HG03575 (cell line): ENCODE data around the gene CROCC2.

Experiments used
- ATAC-seq: cut with Tn5 transposase; IDR thresholded peaks from one replicate; pipeline ENCODE4 v1.9.1; 2021; ENCODE audit not compliant: unreplicated experiment, insufficient number of reproducible peaks, low FRiP score; ENCODE audit errors: extremely low read depth

Gene CROCC2

DNA sequence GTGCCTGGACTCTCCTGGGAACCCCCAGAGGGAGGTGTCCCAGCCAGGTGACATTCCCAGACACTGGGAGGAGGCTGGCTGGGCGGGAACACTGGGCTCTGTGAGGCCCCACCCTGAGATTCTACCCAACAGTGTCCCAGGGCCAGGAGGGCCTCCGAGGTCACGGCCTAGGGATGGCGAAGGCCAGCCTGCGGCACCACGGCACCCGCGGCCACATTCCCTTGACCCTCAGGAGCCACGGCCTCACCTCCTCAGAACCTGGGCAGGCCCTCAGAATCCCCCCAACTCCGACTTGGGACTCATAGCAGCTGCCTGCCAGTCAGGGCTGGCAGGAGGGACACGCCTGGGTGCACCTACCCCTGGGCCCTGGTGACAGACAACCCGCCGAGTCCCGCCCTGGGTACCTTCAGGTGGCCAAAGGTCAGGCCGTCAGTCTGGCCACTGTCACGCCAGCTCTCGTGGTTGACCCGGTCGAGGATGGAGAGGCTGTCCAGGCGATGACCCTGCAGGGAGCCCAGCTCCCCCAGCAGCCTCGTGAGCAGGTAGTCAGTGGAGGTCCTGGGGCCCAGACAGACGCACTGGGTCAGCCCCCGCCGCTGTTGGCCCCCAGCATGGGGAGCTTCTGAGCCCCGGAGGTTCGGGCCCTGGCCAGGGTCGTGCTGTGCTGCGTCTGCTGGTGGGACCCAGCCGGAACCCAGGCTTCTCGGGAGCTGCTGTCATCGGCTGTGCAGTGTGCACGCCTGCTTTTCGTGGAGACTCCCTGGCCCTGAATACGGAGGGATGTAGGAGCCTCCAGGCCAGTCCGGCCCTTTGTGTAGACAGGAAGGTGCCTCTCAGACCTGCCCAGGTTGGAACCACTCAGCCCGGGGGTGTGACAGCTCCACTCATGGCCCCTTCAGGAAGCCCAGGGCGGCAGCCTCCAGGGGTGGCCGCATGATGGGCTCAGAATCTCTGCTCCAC, 16.3 kb upstream of the CROCC2 start:
- no peak for ATAC-seq

DNA sequence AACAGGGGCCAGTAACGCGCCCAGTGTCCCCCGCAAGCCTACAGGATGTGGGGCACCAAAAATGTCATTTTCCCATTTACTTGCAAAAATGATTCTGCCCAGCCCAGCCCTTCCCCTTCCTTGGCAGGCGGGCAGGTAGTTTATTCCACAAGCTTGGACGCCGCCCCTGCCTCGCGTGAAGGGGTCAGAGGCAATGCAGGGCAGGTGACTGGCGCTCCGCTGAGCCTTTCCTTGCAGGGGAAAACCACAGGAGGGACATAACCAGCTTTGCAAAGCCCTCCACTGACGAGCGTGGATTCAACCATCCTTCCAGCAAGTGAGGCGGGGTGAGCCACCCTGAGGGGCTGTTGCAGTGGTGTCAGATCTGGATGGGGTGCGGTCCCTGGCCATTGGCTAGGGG, 15.4 kb upstream of the CROCC2 start:
- ATAC-seq: no peak

DNA sequence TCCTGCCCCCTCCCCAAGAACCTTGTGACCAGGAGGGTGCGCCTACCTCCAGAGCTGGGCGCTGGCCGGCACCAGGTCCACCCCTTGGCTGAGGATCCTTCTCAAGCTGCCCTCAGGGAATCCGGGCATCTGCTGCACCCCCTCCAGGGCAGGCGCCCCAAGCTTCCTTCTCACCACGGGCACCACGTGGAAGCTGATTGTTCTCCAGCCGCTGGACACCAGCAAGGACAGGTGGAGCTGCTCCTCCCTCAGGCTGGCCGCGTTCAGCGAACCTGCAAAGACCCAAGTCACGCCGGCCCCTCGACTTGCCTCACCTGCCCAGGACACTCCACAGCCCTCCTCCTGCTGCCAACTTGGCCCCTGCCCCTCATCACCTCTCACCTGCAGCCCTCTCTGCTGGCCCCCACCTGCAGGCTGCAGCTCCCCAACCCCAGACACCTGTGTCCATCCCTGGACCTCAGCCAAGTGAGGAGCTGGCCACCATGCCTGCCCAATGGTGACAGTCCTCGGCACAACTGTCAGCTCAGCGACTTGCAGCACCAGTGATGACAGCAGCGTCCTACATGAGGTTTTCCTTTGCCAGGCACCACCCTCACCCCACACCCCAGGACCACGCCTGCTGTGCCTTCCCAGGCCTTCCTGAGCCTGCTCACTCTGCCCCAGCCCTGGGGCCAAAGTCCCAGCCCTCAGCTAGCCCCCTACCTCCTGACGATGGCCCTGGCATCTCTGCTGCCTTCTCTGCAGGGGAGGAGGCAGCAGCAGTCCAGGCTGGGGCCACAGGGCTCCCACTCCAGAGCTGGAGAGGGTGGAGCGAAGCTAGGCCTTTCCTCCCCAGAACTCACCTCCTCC, 14.4 kb upstream of the CROCC2 start:
- ATAC-seq: no peak

DNA sequence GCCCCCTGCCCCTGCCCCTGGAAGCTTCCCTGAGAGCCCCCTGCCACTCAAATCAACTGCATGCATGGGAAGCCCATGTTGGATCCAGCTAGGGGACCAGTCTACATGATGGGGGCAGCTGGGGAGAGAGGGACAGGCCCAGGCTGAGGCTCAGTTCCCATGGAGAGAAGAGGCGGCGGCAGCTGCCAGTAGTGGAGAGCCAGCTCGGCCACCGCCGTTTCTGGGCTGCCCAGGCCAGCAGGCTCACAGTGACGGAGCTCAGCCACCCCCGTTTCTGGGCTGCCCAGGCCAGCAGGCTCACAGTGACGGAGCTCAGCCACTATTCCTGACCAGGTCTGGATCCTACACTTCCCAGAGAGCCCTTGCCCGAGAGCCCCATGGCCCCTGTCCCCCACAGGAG, 13.8 kb upstream of the CROCC2 start:
- ATAC-seq: no peak

DNA sequence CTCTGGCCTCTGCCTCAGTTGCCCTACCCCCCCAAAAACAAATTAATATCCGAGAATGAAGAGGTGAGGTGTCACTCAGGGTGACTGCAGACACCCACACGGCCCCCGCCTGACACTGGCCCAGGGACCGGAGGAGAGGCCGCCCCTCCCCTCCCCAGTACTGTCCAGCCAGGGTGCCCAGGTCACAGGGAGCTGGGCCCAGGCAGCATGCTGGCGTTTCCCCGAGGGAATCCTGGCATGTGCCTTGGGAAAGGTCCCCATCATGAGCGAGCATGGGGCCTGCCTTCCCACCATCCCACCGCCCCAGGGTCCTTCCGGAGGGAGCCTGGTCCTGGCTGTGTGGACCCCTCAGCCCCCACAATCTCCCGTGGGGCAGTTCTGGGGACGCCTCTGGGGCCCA, 13.2 kb upstream of the CROCC2 start:
- ATAC-seq: no peak

DNA sequence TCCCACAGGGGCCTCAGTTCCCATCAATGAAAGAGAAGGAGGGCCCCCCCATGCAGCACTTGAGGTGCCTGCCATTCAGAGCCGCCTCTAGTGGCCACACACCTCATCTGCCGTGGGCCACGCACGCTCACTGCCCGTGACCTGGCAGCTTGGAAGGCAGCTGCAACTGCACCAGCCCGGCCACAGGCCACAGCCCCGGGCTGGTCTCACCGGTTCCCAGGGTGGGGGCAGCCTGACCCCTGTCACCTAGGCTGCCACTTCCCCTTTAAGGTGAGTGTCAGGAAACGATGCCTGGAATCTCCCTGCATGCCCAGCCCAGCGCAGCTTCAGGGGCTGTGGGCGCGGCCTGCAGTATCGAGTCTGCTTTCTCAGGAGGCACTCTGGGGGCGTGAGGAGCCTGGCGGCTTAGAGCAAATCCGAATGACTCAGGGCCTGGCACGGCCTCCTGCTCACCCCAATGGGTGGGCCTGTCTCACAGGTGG, 12.7 kb upstream of the CROCC2 start:
- ATAC-seq: no peak

GRCh38 chr2:240894006-240894405, 12.1 kb upstream of the CROCC2 start:
- ATAC-seq: no peak

- ATAC-seq: no peak
Observed at GRCh38 chr2:240894836-240895558, 11.1 kb upstream of the CROCC2 start.

GRCh38 chr2:240895656-240896388, 10.3 kb upstream of the CROCC2 start, which contains the start of gene MAB21L4:
MAB21L4 (minus strand) TSS chr2:240896156; CDS start chr2:240895997, 159 bp downstream.
- ATAC-seq: no peak

GRCh38 chr2:240896394-240896793, 9.7 kb upstream of the CROCC2 start:
- ATAC-seq: no peak

- ATAC-seq: no peak
Observed at GRCh38 chr2:240896871-240897692, 9.1 kb upstream of the CROCC2 start.

- no peak for ATAC-seq
Observed at GRCh38 chr2:240898108-240898730, 7.9 kb upstream of the CROCC2 start.

- ATAC-seq: no peak
Observed at GRCh38 chr2:240898731-240899467, 7.2 kb upstream of the CROCC2 start.

GRCh38 chr2:240899468-240899865, 6.7 kb upstream of the CROCC2 start:
- ATAC-seq: no peak

GRCh38 chr2:240900141-240900860, 5.8 kb upstream of the CROCC2 start:
- ATAC-seq: no peak

DNA sequence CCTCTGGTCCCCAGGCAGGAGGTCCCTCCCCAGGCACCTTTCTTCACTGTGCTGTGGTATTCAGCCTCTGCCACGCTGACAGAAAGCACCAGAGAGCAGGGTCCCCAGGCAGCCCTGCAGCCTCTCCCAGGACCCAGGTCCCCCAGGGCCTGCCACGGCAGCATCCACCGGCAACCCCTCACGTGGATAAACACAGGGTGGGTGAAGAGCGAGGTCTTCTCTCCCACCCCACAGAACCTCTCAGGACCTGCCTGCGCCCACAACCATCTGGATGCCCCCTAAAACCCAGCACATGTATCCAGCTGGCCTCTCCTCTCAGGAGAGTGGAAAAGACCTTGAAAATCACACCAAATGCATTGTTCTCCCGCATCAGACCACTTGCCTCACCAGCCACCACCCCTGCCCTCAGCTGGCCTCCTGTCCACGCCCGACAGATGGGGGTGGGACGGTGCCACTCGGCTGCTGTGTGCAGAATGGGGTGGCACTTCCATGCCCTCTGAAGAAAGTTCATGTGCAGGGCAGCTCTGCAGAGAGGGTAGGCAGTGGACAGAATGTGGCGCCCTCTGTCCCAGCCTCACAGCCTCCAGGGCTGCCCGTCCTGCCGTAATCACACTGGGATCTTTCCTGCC, 4.0 kb upstream of the CROCC2 start:
- no peak for ATAC-seq
